Tracheal epithelial cell (primary cell): ENCODE results near the gene GLMN. TPM values are rescaled to one million over a fixed set of nuclear protein-coding genes. Genes with fewer than 3 reads are reported as not detected.

Source experiments
- total RNA-seq: library from RNA; depleted of rRNA; stranded (reverse); fragments of >200 nt; gene quantifications from 2 replicates; pipeline ENCODE4 v1.2.1, GENCODE V29; 2014

Gene GLMN, protein sequence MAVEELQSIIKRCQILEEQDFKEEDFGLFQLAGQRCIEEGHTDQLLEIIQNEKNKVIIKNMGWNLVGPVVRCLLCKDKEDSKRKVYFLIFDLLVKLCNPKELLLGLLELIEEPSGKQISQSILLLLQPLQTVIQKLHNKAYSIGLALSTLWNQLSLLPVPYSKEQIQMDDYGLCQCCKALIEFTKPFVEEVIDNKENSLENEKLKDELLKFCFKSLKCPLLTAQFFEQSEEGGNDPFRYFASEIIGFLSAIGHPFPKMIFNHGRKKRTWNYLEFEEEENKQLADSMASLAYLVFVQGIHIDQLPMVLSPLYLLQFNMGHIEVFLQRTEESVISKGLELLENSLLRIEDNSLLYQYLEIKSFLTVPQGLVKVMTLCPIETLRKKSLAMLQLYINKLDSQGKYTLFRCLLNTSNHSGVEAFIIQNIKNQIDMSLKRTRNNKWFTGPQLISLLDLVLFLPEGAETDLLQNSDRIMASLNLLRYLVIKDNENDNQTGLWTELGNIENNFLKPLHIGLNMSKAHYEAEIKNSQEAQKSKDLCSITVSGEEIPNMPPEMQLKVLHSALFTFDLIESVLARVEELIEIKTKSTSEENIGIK
- total RNA-seq = 4.8 and 9.8 TPM in 2 replicates

DNA sequence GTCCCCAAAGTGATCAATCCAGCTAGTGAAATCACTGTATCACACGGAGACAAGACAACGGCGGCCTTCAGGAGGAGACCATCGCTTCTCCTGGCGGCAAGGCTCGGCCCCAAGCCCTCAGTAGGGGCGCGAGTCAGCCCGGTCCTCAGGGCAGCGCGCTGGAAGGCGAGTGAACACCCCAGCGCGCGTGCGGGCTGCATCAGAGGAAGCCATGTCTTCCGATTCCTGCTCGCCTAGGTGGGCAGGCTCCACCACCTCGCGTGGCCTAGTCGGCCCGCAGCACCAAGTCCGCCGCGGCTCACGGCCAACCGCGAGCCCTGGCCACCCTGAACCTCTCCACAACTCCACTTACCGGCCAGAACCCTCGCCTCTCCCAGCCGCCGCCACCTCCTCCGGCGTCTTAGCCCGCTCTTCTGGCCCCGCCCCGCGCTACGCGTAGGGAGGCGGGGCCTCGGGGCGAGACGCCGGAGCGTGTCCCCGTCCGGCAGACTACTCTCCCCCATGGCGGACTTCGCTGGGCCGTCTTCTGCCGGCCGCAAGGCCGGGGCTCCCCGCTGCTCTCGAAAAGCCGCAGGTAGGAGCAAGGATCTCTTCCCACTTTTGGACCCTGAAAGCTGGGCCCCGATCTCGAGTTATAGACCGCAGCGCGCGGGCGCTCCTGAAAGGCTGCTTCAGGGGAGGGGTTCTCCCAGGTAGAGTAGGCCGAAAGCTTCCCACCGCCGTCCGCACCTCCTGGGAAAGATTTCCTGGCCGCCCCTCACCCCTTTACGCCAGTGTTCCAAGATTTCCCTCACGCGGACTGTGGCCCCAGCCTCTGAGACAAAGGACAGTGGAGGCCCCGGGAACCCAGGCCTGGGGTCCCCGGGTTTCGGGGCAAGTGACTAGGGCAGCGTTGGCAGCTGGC, at the start of gene GLMN, which contains the start of gene RPAP2:
Gene GLMN, minus strand, starts transcription at position 415 of the 904 bp plus-strand sequence. CDS start 988 bp downstream, outside the sequence.
Gene RPAP2, plus strand, starts transcription at position 487 of the 904 bp plus-strand sequence. Its CDS starts 15 bp downstream, at position 502.

DNA sequence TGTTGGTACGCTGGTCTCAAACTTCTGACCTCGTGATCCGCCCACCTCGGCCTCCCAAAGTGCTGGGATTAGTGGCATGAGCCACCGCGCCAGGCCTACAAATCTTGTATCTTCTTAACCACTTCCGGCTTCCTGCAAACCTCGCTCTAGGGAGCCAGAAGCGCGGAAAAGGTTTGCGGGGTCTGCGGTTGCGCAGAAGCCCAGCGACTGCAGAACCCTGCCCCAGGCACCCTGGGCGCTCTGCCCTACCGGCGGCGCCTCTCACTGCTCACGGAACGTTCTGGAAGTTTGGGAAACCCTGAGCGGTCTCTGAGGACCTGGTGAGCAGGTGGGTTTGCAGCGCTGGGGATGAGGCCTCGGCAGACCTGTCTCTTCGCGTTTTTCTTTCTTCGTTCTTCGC, 81.1 kb downstream of the GLMN start, which contains the start of gene C1orf146:
Gene C1orf146, plus strand, starts transcription at position 195 of the 400 bp plus-strand sequence. CDS start 13,506 bp downstream, outside the sequence.

Other genes starting within 250 kb of the GLMN start
- gene SETSIP, start 223.6 kb downstream of the GLMN start, total RNA-seq = 0.48 TPM in 1 of 2 replicates, not detected in the other
- 3.6 and 4.3 TPM in 2 replicates for gene BTBD8, start 218.6 kb downstream of the GLMN start, total RNA-seq
- gene C1orf146, start 81.1 kb downstream of the GLMN start, total RNA-seq = not detected in 2 replicates
- 9.4 and 15.3 TPM in 2 replicates for gene RPAP2, start 72 bp upstream of the GLMN start, total RNA-seq
- gene GFI1, start 187.9 kb upstream of the GLMN start, total RNA-seq = 0.24 TPM in 1 of 2 replicates, not detected in the other